ENCODE measurements around the gene DCBLD2.

- TF ChIP-seq, protein P1, sequence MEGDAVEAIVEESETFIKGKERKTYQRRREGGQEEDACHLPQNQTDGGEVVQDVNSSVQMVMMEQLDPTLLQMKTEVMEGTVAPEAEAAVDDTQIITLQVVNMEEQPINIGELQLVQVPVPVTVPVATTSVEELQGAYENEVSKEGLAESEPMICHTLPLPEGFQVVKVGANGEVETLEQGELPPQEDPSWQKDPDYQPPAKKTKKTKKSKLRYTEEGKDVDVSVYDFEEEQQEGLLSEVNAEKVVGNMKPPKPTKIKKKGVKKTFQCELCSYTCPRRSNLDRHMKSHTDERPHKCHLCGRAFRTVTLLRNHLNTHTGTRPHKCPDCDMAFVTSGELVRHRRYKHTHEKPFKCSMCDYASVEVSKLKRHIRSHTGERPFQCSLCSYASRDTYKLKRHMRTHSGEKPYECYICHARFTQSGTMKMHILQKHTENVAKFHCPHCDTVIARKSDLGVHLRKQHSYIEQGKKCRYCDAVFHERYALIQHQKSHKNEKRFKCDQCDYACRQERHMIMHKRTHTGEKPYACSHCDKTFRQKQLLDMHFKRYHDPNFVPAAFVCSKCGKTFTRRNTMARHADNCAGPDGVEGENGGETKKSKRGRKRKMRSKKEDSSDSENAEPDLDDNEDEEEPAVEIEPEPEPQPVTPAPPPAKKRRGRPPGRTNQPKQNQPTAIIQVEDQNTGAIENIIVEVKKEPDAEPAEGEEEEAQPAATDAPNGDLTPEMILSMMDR (conservative IDR thresholded peaks at IDR 0.05; ENCODE audit: low read depth, low read length) = no peak
- TF ChIP-seq EZH2 (IDR thresholded peaks at IDR 0.05; ENCODE audit: low read length, unreplicated experiment) = no peak
These were observed 154.6 kb downstream of the DCBLD2 start for GRCh38 chr3:98746882-98747281.
